ENCODE data around the gene CASKIN2.
A peak's percentile ranks its signal among the peaks of the same experiment; 100 is the strongest.

CASKIN2 gene

GRCh38 chr17:75518201-75518600 lies 2.9 kb upstream of the CASKIN2 start:
- no peak for DNase-seq

GRCh38 chr17:75517297-75517865 lies 2.0 kb upstream of the CASKIN2 start:
- peak; percentile 61 for DNase-seq

GRCh38 chr17:75516619-75517296 lies 1.4 kb upstream of the CASKIN2 start:
- peak; percentile 57 for DNase-seq

- DNase-seq: peak; percentile 98
These were observed 900 bp upstream of the CASKIN2 start, which contains the start of gene TSEN54 for GRCh38 chr17:75516255-75516618. TSEN54 (plus strand) TSS chr17:75516528; CDS start chr17:75516561, 33 bp downstream.

- peak; percentile 32 for DNase-seq
These were observed 330 bp downstream of the CASKIN2 start for GRCh38 chr17:75514919-75515495.

GRCh38 chr17:75514299-75514918 lies 928 bp downstream of the CASKIN2 start:
- no peak for DNase-seq

- no peak for DNase-seq
These were observed 1.7 kb downstream of the CASKIN2 start for GRCh38 chr17:75513641-75514000.

GRCh38 chr17:75512926-75513640 lies 2.3 kb downstream of the CASKIN2 start:
- DNase-seq: no peak

- DNase-seq: no peak
These were observed 3.4 kb downstream of the CASKIN2 start for GRCh38 chr17:75511610-75512575.

- DNase-seq: no peak
These were observed 4.1 kb downstream of the CASKIN2 start for GRCh38 chr17:75511270-75511609.

GRCh38 chr17:75509528-75510258 lies 5.6 kb downstream of the CASKIN2 start:
- DNase-seq: no peak

GRCh38 chr17:75508931-75509361 lies 6.4 kb downstream of the CASKIN2 start:
- DNase-seq: no peak

GRCh38 chr17:75507733-75508719 lies 7.3 kb downstream of the CASKIN2 start:
- DNase-seq: no peak

GRCh38 chr17:75506888-75507287 lies 8.4 kb downstream of the CASKIN2 start:
- DNase-seq: no peak

- no peak for DNase-seq
These were observed 9.2 kb downstream of the CASKIN2 start for GRCh38 chr17:75506134-75506533.

- DNase-seq: no peak
These were observed 9.7 kb downstream of the CASKIN2 start for GRCh38 chr17:75505640-75506039.

GRCh38 chr17:75505152-75505409 lies 10.3 kb downstream of the CASKIN2 start:
- no peak for DNase-seq

GRCh38 chr17:75504347-75505151 lies 10.8 kb downstream of the CASKIN2 start:
- DNase-seq: peak; percentile 41

GRCh38 chr17:75503976-75504346 lies 11.4 kb downstream of the CASKIN2 start:
- no peak for DNase-seq
